Activated CD4-positive, CD25-positive, alpha-beta regulatory T cell (primary cell): Measurements from ENCODE around the gene RCAN2.

ENCODE experiments used
- DNase-seq, 4 experiments: peaks; one replicate each; lab custom pipeline; 2025; lab: John Stamatoyannopoulos, UW

RCAN2 gene

DNA sequence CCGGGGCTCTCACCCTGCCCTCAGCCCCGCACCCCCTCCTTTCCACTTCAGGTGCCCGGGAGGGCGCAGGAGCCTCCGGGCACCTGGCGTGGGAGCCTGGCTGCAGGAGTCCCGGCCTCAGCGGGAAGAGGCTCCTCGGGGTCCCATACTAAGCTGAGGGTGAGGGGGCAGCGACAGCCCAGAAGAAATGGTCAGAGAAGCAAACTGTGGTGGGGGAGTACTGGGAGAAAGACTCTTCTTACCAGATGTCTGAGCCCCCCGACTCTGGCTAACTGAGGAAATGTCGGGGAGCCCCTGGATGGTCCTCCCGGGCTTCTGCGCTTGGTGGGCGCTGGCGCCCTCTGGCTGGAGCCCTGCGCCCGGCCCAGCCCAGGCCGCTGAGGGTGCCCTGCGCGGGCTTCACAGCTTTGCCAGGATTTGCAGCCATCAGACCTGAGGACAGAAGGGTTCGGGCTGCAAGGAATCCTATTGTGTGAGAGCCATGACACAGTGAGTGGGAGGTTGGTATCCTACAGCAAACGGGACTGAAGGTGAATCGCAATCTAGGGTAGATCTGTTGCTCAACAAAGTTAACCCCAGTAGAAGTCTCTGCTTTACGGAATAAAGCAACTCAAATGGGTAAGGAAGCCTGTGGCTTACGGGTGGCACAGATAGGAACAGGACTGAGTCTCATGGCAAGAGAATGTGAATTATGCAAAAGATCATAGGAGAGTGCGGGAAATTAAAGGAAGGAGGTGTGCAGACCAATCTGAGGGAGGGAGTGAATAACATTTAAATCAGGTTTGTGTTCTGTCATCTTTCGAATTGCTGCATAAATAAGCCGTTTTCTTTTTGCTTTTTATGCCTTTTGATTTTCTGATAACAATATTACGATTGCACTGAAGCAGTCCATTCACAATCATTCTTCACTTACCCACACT, 639 bp upstream of the RCAN2 start:
- no peak for DNase-seq

DNA sequence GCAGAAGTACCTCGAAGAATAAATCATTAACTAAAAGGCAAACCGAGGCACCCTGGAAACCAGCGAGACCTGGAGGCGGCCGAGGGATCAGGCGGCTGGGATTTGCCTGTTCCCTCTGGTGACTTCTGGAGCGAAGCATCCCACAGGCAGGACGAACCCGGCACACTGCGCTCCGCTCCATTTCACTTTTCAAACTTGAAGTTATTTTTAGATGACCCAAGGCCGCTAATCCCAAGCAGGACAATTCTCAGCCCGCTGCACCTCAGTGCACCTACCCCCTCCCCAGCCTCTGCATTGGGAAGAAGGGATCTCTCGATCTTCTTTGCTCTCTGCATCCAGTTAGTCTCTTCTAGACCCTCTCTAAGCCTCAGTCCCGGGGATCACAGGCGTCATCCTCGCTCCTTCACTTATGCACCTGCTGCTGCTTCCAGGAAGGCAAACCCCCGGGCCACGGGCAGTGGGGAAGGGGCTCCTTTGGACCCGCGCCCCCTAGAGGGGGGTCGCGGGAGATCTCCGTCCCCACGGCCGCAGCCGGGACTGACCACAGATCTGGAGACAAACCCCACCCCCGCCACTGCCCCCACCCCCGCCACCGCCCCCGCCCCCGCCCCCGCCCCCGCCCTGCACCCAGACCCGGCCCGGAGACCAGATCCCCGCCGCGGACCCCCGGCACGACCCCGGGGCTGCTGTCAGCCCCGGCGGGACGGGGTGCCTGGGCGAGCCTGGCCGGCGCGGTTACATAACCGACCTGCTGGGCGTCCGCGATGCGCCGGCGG, 636 bp downstream of the RCAN2 start:
- DNase-seq: no peak

DNA sequence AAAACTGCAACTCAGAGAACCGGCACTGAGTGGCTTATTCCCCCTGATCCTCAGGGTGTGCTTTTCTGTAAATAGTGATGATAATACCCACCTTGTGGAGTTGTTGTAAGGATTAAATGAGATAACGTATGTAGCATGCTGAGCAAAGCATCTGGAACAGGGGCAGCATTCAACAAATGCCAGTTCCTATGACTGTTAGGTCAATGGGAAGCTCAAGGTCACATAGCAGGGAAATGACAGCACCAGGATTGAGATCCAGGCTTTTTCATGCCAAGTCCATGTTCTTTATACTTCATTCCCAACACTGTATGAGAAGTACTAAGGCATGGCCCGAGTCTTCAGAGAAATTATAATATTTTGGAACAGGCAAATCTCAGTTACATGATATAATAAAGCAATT, 5.1 kb downstream of the RCAN2 start:
- no peak for DNase-seq

DNA sequence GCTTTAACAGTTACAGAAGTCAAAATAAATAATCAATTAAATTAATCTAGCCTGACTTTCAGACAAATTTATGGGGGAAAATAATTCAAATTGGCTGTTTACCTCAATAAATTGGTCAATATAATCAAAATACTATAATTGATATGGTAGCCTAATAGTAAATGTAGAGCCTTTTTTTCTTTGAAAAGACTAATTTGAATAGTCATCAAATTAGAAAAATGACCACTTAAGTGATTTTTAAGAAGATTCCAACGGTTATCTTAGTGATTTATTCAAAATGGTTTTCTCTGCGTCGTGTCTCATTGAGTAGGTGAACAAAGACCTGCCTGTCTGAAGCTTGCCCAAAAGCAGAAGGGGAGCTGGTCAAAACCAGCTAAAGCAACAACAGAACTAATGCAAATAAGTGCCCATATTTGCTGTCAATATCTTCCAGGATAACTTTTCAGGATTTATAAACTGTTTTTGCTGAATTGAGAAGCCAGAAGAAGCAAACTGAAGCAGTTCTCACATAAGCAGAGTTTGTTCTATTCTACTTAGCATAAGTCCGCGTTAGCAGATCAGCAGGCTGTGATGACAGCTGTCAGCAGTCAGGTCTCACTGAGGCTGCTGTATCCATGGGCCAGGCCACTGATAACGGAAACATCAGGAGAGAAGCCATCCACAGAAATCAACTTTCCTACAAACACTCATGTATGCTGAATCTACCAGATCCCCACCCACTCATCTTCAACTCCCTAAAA, 7.0 kb downstream of the RCAN2 start:
- no peak for DNase-seq

DNA sequence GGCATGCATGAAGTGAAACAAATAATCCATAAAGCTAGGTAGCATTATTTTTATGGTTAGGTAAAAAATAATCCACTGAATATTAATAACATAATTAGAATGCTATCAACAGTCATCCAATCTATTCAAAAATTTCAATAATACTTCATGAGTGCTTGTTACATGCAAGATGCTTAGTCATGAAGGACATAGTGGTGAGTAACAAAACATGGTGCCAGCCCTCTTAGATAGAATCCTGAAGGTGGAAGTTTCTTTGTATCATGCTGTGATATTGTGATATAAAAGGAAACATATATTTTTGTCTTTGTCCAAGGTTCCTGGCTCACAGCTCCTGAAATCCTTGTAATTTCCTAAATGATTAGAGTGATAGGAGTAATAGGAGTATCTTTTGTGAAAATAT, 14.9 kb downstream of the RCAN2 start:
- DNase-seq: no peak

DNA sequence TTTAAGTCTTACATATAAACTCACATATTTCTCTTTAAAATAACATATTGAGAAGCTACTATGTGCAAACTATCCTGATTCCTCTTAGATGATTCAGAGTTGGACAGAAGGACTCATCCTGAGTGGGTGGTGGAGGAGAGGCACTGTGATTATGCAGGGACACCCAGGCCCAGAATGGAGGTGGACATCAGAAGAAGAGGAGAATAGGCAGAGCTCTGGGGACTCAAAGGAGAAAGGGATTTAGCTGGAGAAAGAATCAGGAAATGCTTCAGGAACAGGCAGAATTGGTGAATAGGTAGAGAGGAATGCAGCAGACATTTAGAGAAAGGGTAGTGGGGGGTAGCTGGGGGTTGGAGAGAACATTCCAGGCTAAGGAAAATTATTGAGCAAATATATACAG, 17.4 kb downstream of the RCAN2 start:
- no peak for DNase-seq

DNA sequence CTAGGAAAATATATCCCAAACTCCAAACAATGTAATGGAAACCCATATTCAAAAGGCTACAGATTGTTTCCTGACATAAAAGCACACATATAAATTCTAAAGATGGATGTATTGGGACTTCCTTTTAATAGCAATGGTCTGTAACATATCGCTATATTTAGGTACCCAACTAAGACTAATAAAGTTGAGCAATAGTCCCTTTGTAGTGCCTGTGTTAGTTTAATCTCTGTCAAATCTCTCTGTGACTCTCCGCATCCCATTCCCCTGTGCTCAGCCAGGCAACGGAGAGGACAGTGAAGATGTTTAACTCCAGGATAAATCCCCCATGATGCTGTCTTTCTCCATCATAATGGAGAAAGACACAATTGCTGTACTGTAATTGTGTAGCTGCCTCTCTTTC, 19.0 kb downstream of the RCAN2 start:
- no peak for DNase-seq

DNA sequence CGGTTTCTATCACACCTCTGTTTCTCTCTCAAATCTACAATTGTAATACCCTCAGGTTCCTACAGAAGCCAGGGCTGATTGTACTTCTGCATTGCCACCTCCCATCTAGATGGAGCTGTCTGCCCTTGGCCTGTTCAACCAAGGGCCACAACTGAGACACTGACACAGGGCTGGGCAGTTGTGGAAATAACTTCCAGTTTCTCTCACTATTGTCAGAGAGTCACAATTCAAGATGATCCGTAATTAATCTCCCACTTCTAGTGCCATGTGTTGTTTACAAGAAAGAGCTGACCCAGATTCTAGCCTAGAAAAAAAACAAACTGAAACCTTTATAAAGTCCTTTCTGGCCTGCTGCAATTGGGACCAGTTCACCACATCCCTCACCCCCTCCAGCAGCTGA, 22.2 kb downstream of the RCAN2 start:
- DNase-seq: no peak

DNA sequence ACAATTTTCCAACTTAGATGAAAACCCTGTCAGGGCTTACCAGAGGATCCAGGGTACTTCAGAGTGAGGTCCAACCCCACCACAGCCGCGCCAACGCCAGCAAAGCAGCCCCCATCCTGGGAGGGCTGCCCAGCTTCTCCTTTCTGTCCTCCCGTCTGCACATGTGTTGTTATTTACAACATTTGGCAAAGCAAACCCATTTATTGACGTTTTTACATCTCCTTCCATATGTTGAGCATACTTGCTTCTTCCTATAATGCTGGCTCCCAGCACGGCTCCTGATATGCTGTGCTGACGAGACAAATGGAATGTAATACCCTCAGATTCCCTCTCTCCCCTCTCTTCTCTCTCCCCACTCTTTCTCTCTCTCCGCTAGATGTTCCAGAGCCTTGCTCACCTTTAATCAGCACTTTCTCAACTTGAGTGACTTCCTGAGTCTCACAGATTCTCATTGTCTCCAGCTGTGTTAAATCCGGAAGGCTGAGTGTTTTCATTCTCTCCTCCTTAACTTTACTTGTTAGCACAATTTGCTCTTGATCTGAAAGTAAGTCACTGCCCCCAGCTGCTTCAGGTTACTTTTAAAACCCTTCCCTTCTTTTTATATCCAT, 22.7 kb downstream of the RCAN2 start:
- no peak for DNase-seq

DNA sequence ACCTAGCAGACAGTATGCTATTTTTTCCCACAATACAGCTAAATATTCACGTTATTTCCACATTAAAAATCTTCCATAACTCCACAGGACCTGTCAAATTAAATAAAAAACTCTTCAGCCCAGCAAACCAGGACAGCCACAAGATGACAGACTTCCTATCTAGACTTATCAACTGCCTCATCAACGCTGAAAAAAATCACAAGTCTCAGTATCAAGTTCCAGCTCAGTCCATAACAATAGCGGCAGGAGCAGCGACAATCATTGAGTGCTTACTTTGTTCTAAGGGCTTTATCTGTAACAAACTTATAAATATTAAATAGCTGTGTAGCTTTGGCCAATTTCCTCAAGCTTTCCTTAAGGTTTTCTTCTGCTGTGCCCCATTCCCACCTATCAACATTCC, 24.7 kb downstream of the RCAN2 start:
- DNase-seq: no peak

DNA sequence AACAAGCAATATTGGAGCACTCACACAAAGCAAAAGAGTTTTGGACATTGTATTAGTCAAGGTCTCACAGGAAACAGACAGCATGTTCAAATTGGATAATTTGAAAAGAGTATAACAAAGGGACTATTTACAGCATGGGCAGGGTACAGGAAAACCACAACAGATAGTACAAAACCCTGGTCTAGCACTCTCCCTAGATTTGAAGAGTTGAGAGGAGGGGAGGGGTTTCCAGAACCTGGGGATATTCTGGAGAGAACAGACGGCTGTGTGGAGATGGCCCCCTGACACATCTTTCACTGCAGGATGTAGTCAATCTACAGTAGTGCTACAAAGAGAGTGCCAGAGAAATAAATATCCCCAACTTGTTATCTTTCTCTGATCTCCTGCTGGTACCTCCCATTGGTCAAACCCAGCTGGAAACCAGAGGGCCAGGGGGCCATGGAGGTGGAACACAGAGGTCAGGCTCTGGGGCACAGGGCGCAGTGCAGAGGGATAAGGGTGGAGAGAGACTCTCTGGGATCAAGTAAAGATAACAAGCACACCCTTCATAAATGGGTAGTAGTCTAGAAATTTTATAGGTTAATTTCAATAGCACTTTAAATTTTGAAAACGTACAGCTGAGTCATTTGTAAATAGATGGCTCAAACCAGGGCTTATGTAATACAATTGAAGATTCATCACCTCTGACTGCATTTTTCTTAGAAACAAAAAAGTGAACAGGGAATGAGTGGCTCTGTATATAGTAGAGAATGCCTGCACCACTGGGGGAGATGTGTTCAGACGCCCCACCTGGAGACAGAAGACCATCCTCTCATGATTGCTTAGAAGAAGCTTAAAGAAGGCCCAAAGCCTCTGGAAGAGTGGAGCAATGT, 25.7 kb downstream of the RCAN2 start:
- DNase-seq: no peak

DNA sequence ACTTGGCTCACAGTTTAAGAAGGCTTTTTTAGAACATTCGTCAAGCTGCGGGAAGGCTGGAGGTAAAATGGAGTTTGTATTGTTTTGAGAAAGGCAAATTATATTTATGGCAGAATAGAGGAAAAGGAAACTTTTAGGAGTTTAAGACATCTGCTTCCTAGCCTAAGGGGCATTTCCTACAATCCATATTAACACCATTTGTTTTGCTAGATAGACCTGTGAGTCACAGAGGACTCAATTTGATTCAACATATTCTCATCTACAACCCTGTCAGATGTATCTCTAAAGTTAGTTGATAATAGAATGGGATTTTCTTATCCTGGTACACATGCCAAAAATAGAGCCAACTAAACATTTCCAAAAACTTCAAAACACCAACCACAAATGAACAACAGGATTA, 35.0 kb downstream of the RCAN2 start:
- DNase-seq: no peak

DNA sequence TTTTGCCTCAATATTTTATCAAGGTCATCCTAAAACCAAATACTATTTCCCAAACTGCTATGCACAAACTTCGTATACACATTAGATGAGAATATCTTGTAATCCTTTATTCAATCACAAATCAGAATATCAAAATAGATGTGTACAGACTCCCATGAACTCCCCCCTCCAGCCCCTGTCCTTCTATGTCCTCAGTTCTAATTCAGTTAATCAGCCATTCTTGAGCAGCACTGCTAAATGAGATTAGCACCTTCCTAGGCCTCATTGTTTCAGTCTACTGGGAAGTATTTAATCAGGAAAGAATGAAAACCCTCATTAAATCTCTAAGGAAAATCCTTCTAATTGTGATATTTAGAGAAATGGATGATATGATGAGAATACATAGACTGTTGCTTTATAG, 36.6 kb downstream of the RCAN2 start:
- no peak for DNase-seq

DNA sequence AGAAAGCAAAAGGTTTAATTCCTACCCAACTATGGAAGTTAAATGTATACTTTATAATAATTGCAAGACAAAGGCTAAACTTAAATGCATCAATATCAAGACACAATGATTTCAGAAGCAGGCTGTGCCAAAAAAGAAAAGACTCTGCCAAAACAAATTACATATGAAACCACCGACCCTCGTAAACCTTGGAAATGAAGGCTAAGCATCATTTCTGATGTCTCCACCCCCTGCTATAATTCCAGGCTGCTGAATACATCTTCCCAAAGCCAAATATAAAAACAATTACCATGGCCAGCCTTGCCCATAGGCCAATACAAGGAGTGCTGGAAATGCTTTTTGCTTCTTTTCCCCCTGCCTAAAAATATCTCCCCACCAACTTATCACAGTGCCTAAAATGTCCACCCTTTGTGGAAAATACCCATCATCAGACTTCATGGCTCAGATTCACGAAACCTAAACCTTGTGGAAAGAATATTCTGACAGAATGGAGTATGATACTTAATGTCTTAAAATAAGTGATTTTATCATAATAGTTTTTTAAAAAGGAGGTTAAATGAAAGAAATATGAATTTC, 37.4 kb downstream of the RCAN2 start:
- DNase-seq: no peak

DNA sequence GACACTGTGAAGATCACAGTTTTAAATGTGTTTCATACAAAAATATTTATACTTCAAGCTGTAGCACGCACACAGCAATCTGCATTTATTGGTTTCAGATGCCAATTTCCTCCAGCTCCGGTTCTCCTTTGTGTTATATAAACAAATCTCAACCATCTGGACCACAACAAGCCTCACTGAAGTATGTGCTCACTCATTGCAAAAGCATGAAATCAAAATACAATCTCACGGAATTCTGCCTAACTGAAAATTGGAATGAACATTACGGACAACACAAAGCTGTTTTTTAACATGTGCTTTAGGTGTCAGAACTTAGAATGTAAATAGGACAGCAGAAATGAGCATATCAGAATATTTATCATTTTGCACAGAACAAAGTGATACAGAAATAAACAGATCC, 38.0 kb downstream of the RCAN2 start:
- no peak for DNase-seq

DNA sequence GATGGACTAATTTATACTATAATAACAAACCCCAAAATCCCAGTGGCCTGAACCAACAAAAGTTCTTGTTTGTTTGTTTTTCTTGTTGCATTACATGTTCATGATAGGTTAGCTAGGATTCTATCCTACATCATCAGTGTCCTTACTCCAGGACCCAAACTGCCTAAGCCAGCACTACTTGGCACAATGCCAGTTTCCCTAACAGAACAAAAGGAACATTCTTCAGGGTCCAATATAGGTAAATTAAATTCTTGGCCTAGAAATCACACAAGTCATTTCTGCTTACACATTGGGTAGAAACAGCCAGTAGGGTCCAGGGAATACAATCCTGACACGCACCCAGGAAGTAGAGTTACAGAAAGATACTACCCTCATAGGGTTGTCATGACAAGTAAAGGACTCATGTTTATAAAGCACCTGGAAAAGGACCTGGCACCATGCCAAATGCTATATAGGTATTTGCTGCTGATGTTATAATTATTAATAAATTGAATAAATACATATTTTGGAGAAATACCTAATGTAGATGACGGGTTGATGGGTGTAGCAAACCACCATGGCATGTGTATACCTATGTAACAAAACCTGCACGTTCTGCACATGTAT, 38.8 kb downstream of the RCAN2 start:
- no peak for DNase-seq

DNA sequence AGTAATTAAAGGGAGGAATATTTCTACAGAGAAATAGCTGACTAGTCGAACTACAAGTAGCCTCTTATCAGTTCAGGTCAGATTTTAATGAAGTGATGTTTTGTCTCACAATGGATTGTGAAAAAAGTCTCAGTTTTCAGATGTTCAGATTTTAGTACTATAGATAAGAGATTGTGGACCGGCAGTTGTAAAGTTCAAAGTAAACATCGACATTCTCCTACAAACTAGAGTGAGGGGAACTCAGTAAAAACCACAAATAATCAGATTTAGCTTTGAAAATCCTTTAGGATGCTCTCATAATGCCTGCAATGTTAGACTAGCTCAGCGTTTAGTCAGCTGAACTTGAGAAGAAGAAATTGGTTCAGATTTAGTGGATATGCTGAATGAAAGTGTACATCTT, 39.9 kb downstream of the RCAN2 start:
- DNase-seq: no peak

DNA sequence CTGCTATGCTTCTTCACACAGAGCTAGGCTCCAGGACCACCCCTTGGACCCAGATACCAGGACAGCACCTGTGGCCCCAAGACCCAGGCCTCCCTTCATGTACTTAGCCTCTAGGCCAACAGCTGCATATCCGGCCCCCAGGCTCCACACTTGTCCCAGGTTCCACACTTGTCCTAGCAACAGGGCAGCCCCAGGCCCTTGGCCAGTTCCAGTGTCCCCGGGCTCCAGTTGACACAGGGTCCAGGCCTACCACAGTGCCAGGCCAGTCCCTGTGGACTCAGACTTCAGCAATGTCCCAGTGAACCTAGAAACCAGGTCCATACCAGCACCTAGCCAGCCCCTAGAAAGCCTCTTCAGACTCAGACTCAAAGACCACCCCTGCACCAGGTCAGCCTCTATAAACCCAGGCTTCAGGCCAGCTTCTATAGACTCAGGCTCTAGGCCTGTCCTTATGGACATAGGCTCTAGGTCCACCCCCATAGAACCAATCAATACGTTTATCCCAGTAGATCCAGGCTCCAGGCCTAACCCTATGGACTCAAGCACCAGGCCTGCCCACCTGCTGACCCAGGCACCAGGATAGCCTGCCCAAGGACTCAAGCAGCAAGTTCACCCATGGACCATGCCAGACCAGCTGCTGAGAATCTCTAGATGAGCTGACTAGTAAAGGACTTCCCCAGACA, 46.3 kb downstream of the RCAN2 start:
- DNase-seq: no peak

DNA sequence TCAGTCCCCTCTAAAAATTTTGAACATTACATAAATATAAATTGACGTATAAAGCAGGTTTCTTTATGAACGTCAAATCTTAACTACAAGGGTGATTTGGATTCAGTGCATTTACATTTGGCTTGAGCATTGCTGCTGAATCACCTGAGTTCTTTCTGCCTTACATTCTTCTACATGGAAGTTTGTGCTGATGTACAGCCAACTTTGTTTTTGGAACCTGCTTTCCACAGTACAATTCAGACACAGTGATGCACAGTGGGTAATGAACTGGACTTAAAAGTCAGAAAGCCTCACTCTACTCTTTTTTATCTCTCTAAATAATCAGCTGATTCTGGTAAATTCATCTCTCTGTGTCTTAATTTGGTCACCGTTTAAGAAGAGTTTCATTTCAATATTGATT, 47.6 kb downstream of the RCAN2 start:
- DNase-seq: no peak

DNA sequence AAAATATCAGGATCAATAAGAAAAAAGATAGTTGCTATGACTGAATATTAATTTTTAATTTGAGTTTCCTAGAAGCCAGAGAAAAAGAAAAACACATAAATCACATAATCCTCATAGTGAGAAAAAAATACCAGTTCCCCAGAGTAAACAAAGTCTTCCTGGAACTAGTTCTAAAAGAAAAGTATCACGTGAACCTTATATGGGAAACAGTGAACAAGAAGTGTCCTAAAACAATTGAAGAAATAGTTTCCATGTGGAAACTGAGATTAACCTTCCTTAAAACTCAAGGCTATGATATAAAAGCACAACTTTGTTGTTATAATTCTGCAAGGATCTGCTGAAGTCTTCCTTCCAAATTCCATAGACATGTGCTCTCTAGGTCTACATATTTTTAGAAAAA, 50.6 kb downstream of the RCAN2 start:
- DNase-seq: no peak
